Mononuclear cell (primary cell): ENCODE data around the gene CCN5. TPM values are rescaled to one million over a fixed set of nuclear protein-coding genes. Genes with fewer than 3 reads are reported as not detected.
"Not testable (repeated sequence)": the region's sequence is repeated elsewhere in the genome, so short reads cannot be mapped to it uniquely, and the experiment has no call there.

Experiments
- H3K27me3 ChIP-seq: 2 replicates; pipeline ENCODE4 v1.6.0; 2011; ENCODE audit warnings: low read length, control low read depth; ENCODE audit not compliant: insufficient read depth
- H3K4me1 ChIP-seq: 2 replicates; pipeline ENCODE4 v1.5.1; 2011; ENCODE audit warnings: mild to moderate bottlenecking, low read length, control low read depth; ENCODE audit not compliant: insufficient read depth
- H3K4me3 ChIP-seq: 2 replicates; pipeline ENCODE4 v1.5.1; 2011; ENCODE audit warnings: mild to moderate bottlenecking, low read length, moderate library complexity
- H3K9me3 ChIP-seq: 2 replicates; pipeline ENCODE4 v1.5.1; 2011; ENCODE audit warnings: low read depth, mild to moderate bottlenecking, control low read depth, low read length
- total RNA-seq: library from RNA; depleted of rRNA; stranded (reverse); fragments of >200 nt; gene quantifications from one replicate; pipeline ENCODE4 v1.2.3, GENCODE V29; 2012

Gene CCN5
- total RNA-seq, 1 donor = not detected

DNA sequence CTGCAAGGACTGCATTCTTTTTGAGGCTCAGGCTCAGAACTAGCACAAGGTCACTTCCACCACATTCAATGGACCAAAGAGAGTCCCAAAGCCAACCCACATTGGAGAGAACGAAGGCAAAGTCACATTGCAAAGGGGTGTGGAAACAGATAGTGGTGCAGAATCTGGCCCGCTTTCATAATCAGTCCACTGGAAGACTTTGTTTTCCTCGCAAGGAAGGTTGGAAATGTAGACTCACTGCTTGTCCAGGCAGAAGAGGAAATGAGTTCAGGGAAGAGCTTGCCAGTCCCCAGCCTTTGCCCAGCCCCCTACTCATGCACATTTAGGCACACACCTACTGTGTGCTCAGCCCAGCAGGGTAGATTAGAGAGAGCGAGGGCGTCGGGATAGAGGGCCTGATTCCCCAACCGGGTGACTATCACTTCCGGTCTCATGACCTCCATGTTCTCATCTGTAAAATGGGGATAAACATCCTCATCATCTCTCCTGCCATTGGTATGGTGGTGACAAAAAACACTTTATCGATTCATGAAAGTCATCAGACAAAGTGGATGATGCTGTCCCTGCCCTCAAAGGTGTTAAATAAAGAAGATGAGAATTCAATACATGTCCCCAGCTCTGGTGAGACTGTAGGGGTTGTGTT lies 24.3 kb upstream of the CCN5 start:
- Histone ChIP-seq H3K27me3 (no peaks in the 10 kb centered on the region), H3K4me3 (no peak overlapping the region), H3K4me1 (no peaks in the 10 kb centered on the region), H3K9me3 (no peaks in the 10 kb centered on the region)

DNA sequence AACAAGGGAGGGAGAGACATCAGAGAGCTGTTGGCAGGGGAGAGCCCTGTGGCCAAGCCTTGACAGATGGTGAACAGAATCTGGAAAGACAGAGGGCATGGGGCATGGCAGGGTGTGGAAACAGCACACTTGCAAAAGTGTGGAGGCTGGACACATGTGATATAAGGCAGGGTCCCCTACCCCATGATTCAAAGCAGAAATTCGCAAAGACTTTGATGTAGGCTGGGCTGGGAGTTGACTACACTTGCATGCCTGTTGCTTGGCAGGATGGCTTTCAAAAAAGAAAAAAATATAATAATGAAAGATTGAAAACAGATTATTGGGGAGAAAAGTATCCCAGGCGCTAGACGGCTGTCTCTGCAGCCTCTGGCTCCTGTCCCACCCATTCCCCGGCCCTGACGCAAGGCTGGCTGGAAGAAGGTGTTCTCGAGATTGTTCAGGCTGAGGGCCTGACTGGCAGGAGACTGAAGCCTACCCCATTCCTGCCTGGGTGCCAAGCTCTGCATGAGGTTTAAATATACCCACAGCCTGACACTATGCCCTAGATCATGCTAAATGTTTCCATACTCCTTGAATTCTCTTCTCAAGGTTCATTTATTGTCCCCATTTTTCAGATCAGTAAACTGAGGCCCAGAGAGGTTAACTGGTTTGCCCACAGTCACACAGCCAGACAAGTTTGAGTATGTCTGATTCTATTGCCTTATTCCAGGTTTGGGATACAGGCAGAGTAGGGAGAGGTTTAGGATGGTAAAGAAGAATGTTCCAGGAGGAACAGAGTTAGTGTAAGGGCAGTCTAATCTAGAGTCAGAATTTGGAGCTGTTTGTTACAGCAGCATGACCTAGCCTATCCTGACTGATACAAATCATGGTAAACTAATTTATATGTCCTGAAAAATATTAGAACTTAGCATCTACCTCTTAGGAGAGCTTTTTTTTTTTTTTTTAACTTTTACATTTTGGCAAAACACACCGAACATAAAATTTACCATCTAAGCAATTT lies 23.4 kb upstream of the CCN5 start:
- H3K4me3 ChIP-seq = no peak overlapping the region
- H3K9me3 ChIP-seq = no peaks in the 10 kb centered on the region
- no peaks in the 10 kb centered on the region for H3K4me1 ChIP-seq
- no peaks in the 10 kb centered on the region for H3K27me3 ChIP-seq

DNA sequence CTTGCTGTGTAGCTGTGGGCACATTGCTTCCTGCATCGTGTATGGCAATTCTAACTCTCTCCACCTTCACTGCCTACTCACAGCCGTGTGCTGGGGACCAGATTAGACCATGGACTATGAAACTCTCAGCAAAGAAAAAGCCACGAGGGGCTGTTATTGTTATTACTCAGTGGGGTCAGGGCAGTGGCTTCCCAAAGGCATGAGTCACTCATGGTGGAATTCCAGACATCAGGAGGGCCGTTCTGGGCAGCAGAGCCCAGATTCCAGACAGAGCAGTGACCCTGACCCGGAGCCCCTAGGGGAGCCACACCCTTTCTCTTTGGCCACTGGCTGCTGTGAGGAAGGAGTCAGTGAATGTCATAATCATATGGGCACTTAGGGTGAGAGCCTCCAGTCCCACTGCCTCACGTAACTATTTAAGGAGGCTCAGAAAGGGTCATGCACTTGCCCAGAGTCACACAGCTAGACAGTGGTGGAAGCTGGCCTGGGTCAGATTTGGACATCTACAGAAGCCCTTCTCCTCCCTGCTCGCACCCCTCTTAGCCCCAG lies 22.2 kb upstream of the CCN5 start:
- H3K27me3 ChIP-seq = no peaks in the 10 kb centered on the region
- H3K4me1 ChIP-seq = no peaks in the 10 kb centered on the region
- H3K9me3 ChIP-seq = no peaks in the 10 kb centered on the region
- H3K4me3 ChIP-seq = no peak overlapping the region

DNA sequence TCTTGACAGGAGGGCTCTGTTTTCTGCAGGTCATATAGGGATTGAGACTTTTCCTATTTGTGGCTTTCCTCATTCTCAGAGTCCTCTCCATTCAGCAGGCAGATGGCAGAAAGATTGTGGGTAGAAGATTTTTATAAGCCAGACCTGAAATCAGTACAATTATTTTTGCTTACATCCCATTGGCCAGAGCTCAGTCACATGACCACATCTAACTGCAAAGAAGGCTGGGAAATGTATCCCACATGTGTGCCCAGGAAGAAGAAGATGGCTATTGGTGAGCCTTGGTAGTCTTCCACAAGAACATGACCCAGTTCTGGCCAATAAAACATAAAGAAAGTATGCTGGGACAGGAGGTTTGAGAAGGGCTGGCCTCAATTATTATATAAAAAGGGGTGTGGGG lies 21.5 kb upstream of the CCN5 start:
- H3K4me3 ChIP-seq = no peak overlapping the region
- no peaks in the 10 kb centered on the region for H3K9me3 ChIP-seq
- no peaks in the 10 kb centered on the region for H3K27me3 ChIP-seq
- H3K4me1 ChIP-seq = no peaks in the 10 kb centered on the region

DNA sequence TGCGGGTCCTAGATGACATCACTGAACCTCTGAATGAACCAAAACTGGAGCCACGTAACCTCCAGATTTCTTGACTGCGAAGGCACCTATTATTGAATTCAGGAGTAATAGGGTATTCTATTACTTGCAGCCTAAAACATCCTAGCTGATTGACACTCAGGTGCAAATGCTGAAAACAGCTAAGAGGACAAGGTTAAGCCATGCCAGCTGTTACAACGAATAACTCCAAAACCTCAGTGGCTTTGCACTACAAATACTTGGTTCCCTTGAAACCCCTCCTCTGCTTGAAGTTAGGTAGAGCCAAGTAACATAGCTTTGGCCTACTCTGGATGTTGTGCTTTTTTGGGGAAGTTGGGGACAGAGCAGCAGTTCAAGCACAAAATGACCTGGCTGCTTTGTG lies 21.0 kb upstream of the CCN5 start:
- no peaks in the 10 kb centered on the region for H3K4me1 ChIP-seq
- H3K4me3 ChIP-seq = no peak overlapping the region
- no peaks in the 10 kb centered on the region for H3K9me3 ChIP-seq
- H3K27me3 ChIP-seq = no peaks in the 10 kb centered on the region

DNA sequence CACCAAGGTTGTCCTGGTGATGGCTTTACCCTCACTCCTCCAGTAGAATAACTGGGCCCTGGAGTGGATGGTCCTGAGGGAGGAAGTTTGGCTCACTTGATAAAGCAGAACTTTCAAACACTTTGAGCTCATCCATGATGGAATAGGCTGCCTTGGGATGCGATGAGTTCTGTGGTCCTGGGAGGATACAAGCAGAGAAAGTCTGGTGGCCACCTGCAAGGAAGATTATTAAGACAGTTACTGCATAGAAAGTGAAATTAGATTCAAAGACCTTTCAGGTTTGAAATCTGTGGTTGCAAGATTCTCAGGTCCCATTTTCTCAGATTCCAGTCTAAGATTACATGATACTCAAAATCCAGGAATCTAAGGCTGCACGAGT lies 19.9 kb upstream of the CCN5 start:
- no peaks in the 10 kb centered on the region for H3K4me1 ChIP-seq
- H3K9me3 ChIP-seq = no peaks in the 10 kb centered on the region
- H3K27me3 ChIP-seq = no peaks in the 10 kb centered on the region
- no peak overlapping the region for H3K4me3 ChIP-seq

DNA sequence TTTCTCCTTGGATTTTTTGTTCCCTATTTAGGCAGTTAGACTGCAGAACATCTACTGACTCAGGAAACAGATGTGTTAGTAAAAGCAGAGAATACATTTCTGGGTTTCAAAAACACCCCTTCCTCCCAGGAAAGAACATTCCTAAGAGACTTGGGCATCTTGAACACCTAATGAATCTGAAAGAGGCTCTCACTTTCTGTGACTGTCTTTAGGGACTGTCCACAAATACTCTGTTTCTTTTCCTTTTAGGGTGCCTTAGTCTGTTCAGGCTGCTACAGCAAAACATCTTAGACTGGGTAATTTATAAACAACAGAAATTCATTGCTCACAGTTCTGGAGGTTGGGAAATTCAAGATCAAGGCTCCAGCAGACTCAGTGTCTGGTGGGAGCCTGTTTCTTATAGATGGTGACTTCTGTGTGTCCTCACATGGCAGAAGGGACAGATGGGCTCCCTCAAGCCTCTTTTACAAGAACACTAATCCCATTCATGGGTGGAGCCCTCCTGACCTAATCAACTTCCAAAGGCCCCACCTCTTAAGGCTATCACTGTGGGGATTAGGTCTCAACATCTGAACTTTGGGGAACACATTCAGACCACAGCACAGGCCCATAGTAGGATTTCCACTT lies 19.4 kb upstream of the CCN5 start:
- H3K4me1 ChIP-seq = no peaks in the 10 kb centered on the region
- H3K9me3 ChIP-seq = no peaks in the 10 kb centered on the region
- H3K4me3 ChIP-seq = no peak overlapping the region
- no peaks in the 10 kb centered on the region for H3K27me3 ChIP-seq

DNA sequence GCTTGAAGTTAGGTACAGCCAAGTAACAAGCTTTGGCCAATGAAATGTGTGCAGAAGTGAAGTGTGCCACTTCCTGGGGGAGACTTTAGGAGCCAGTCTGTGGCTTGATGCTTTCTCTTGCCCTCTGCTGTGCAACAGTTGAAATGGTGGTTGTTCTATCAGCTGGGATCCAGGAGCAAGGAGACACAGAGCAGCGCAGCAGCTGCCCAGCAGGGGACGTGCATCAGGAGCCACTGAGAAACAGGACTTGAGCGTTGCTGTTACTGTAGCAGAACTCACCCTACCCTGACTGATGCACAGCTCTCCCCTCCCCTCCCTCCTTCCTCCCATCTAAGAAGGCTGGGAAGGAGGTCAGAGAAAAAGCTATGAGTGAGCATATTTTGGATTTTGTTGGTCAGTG lies 18.9 kb upstream of the CCN5 start:
- H3K9me3 ChIP-seq = no peaks in the 10 kb centered on the region
- H3K4me1 ChIP-seq = no peaks in the 10 kb centered on the region
- H3K27me3 ChIP-seq = no peaks in the 10 kb centered on the region
- H3K4me3 ChIP-seq = no peak overlapping the region

DNA sequence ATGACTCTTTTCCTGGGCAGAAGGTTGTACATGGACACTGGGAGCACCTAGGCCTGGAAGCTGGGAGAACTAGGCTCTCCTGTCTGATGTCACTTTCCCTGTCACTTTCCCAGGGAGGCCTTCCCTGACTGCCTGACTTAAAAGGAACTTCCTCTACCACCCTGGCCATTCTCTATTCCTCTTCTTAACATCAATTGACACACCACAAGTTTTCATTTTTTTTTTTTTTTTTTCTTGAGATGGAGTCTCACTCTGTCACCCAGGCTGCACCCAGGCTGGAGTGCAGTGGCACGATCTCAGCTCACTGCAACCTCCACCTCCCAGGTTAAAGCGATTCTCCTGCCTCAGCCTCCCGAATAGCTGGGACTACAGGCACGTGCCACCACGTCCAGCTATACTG lies 18.1 kb upstream of the CCN5 start:
- not testable (repeated sequence) for H3K27me3 ChIP-seq, H3K4me1 ChIP-seq, H3K4me3 ChIP-seq, H3K9me3 ChIP-seq

DNA sequence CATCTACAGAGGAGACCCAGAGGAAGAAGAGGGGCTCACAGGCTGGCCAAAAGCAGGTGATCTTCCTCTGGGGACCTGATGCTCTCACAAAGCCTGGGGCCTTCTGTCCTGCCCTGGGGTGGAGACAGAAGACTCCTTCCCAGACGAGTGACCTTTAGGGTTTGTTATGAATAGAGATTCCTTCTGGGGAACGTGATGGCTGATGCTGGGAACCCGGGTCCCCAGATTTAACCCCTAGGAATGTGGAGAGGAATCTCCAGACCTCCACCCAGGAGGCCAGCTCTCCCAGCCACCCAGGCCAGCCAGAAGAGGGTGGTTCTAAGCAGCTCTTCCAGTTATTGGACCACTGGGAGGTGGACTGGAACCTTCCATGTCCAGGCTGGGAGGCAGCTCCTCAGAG lies 16.8 kb upstream of the CCN5 start:
- Histone ChIP-seq H3K4me3 (no peak overlapping the region), H3K9me3 (no peaks in the 10 kb centered on the region), H3K27me3 (no peaks in the 10 kb centered on the region), H3K4me1 (no peaks in the 10 kb centered on the region)

DNA sequence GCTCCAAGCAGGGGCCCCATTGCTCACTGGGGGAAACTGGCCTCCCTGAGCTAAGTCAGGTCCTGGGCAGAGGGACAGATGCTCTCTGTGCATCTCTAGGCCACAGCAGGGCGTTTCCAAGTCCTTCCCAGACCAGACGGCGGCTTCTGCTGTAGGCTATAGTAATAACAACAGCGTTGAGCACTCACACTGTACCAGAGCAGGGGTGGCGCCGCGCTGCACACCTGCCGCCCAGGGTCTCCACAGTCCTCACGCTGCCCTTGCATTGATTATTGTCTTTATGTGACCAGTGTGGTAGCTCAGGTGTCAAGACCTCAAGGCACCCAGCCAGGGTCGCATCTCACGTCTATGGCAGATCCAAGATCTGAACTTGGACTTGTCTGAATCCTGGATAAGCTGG lies 14.9 kb upstream of the CCN5 start:
- no peak overlapping the region for H3K4me3 ChIP-seq
- H3K9me3 ChIP-seq = no peaks in the 10 kb centered on the region
- no peaks in the 10 kb centered on the region for H3K27me3 ChIP-seq
- no peaks in the 10 kb centered on the region for H3K4me1 ChIP-seq

DNA sequence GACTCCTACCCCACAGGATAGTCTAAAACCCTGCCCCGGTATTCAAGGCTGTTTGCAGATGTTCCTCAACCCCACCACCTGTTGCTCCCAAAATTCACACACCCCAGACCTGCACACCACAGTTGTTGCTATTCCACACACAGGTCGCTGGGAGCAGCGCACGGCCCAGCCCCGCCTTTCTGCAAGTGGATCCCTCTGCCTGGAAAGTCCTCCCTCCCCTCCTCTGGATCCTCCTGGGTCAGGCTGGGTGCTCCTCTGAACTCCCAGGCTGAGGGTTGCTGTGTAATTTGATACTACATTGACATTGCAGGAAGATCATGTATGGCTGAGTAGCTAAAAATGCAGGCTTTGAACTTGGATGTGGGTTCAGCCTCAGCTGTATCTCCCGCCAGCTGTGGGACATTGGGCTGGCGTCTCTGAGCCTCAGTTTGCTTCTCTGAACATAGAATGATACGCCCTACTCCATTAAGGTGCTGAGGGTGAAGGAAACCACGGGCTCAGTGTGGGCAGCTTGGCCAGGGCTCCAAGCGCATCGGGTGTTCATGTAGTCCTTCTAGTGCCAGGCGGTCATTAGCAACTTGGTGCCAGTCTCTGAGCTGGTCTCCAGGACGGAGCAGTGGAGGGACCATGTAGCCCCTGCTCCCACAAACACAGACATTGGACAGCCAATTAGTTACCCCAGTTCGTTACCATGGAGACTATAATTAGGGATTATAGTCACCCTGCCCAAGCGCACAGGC lies 13.9 kb upstream of the CCN5 start:
- Histone ChIP-seq H3K9me3 (no peaks in the 10 kb centered on the region), H3K4me3 (no peak overlapping the region), H3K27me3 (no peaks in the 10 kb centered on the region), H3K4me1 (no peaks in the 10 kb centered on the region)

DNA sequence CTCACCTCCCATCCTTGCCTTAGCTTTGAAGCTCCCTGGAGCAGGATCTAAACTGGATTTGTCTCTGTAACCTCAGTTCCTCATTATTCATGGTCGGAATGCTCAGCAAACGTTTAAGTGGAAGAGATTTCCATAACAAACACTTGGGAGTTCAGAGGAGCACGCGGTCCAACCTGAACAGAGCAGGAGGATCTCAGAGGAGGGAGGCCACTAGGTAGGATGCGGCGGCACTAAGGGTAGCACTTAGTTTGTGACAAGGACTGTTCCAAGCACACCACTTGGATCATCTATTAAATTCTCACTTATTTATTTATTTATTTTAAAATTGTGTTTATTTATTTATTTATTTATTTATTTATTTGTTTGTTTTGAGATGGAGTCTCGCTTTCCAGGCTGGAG lies 13.3 kb upstream of the CCN5 start:
- H3K9me3 ChIP-seq = no peaks in the 10 kb centered on the region
- no peaks in the 10 kb centered on the region for H3K4me1 ChIP-seq
- no peaks in the 10 kb centered on the region for H3K27me3 ChIP-seq
- H3K4me3 ChIP-seq = no peak overlapping the region

DNA sequence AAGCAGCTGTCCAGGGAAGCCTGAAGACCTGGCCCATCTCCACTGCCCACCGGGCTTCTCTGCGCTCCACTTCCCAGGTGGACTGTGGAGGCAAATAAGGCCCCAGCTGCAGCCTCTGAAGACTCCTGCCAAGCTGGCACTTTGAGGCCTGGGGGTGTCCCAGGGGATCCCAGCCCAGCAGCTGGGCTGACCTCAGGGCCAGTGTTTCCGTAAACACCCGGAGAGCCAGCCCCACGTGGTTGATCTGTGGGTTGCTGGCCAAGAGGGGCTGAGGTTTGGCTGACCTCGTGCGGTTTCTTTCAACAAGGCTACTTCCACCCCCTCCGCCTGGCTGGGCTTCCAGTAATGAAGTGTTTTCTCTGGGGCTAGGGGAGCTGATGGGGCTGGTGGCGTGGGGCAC lies 12.4 kb upstream of the CCN5 start:
- H3K4me3 ChIP-seq = no peak overlapping the region
- H3K27me3 ChIP-seq = no peaks in the 10 kb centered on the region
- no peaks in the 10 kb centered on the region for H3K9me3 ChIP-seq
- no peaks in the 10 kb centered on the region for H3K4me1 ChIP-seq
